ENCODE results near the gene RPL32.
"Not testable (repeated sequence)": the region's sequence is repeated elsewhere in the genome, so short reads cannot be mapped to it uniquely, and the experiment has no call there.

Gene RPL32

DNA sequence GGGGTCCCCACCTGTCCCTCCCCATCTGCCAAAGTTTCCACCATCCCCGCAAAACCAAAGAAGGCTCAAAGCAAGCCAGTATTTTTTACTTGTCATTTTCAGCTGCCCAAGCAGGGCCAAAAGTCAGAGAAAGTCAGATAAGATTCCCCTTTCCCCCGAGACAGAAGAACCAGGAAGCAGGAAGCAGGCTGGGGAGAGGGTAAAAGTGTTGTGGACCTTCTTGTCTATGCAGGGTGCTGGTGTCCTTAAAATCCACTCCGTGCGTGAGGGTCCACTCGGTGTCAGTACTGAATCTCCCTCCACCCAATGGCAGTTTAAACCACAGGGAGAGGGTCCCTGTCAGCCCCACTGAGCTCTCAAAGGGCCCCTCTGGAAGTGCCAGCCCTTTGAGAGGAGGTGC, 20.2 kb upstream of the RPL32 start:
- Histone ChIP-seq H3K36me3 (replicated peaks) (no peaks in the 10 kb centered on the region), H3K4me3 (ENCODE audit: low read depth, low read length) (no peak overlapping the region), H3K27ac (no peak overlapping the region), H3K27me3 (replicated peaks) (no peaks in the 10 kb centered on the region)
- no peak for DNase-seq
- in situ Hi-C loops (cut with HindIII; ENCODE audit: low pct_ligation_motif_present, low sequenced_read_pairs): no loop called here
- TF ChIP-seq, protein P1, sequence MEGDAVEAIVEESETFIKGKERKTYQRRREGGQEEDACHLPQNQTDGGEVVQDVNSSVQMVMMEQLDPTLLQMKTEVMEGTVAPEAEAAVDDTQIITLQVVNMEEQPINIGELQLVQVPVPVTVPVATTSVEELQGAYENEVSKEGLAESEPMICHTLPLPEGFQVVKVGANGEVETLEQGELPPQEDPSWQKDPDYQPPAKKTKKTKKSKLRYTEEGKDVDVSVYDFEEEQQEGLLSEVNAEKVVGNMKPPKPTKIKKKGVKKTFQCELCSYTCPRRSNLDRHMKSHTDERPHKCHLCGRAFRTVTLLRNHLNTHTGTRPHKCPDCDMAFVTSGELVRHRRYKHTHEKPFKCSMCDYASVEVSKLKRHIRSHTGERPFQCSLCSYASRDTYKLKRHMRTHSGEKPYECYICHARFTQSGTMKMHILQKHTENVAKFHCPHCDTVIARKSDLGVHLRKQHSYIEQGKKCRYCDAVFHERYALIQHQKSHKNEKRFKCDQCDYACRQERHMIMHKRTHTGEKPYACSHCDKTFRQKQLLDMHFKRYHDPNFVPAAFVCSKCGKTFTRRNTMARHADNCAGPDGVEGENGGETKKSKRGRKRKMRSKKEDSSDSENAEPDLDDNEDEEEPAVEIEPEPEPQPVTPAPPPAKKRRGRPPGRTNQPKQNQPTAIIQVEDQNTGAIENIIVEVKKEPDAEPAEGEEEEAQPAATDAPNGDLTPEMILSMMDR (IDR thresholded peaks at IDR 0.05; ENCODE audit: low read depth, low read length, missing control alignments): no peak

DNA sequence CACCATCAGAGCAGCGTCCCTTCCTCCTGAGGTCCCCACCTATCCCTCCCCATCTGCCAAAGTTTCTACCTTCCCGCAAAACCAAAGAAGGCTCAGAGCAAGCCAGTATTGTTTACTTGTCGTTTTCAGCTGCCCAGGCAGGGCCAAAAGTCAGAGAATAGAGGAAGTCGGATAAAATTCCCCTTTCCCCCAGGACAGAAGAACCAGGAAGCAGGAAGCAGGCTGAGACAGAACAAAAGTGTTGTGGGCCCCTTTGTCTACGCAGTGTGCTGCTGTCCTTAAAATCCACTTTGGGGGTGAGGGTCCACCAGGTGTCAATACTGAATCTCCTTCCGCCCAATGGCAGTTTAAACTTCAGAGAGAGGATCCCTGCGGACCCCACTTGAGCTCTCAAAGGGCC, 18.5 kb upstream of the RPL32 start:
- in situ Hi-C loops (cut with HindIII; ENCODE audit: low pct_ligation_motif_present, low sequenced_read_pairs): no loop called here

DNA sequence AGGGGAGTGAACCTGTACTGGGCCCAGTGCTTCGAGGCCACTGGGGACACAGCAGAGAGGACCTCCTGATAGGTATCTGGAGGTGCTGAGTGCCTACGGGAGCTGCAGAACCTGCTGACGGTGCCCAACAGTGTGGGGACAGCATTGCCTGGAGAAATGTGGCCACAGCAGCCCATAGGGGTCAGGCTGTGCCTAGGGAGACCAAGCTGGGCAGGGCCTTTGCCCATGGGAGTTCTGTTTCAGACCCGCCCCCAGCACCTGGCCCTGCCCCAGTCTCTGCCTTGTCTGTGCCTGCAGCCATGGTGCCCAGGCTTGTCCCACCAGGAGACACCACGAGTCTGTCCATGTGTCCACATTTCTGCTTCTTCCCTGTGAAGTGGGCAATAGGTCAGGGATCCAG, 15.3 kb upstream of the RPL32 start:
- H3K36me3 ChIP-seq (replicated peaks): no peaks in the 10 kb centered on the region
- TF ChIP-seq, protein P1 (IDR thresholded peaks at IDR 0.05; ENCODE audit: low read depth, low read length, missing control alignments): no peak
- DNase-seq: no peak
- peaks cover 3% of the 10 kb centered on the region for H3K27me3 ChIP-seq (replicated peaks)
- H3K27ac ChIP-seq: no peak overlapping the region
- in situ Hi-C loops (cut with HindIII; ENCODE audit: low pct_ligation_motif_present, low sequenced_read_pairs): no loop called here
- no peak overlapping the region for H3K4me3 ChIP-seq (ENCODE audit: low read depth, low read length)

More for the DNA sequence above, 18.5 kb upstream of the RPL32 start:
- H3K27ac ChIP-seq: no peak overlapping the region
- no peak overlapping the region for H3K4me3 ChIP-seq (ENCODE audit: low read depth, low read length)
- H3K27me3 ChIP-seq (replicated peaks): no peaks in the 10 kb centered on the region
- TF ChIP-seq, protein P1 (IDR thresholded peaks at IDR 0.05; ENCODE audit: low read depth, low read length, missing control alignments): no peak
- H3K36me3 ChIP-seq (replicated peaks): no peaks in the 10 kb centered on the region
- no peak for DNase-seq

DNA sequence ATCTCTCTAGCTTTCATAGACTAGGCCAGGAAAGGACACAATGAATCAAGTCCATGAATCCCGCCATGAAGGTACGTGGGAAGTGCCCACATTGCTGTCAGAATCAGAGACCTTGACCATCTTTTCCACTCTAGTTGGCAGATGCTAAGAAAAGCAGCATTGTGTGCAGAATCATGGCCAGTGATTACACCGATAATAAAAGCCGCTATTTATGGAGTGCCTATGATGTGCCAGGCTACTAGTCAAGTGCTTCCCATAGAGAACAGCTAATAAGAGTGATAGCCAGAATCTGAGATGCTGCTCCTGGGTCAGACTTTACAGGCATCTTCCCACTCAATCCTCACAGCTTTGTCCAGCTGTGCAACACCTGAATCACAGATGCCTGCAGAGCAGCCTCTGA, 13.2 kb upstream of the RPL32 start:
- no peak overlapping the region for H3K27ac ChIP-seq
- no peak overlapping the region for H3K4me3 ChIP-seq (ENCODE audit: low read depth, low read length)
- peaks cover 3% of the 10 kb centered on the region for H3K27me3 ChIP-seq (replicated peaks)
- TF ChIP-seq, protein P1 (IDR thresholded peaks at IDR 0.05; ENCODE audit: low read depth, low read length, missing control alignments): no peak
- no peak for DNase-seq
- in situ Hi-C loops (cut with HindIII; ENCODE audit: low pct_ligation_motif_present, low sequenced_read_pairs): no loop called here
- H3K36me3 ChIP-seq (replicated peaks): no peaks in the 10 kb centered on the region

DNA sequence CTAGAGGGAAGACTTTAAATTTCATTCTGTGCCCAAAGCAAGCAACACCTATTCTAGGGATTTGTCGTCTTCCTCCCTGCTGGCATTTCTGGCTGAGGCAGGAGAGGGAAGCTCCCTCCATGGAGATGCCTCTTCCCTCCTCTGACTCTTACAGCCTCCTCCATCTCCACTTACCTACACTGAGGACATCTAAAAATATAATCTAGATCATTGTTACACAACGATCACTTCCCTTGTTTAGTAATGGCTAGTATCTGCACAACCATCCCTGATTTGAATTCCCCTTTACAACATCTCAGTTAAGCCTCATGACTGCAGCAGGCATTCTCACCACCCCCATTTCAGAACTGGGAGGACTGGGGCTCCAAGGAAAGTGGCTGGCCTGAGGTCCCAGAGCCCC, 12.5 kb upstream of the RPL32 start:
- in situ Hi-C loops (cut with HindIII; ENCODE audit: low pct_ligation_motif_present, low sequenced_read_pairs); H3K4me3 ChIP-seq (ENCODE audit: low read depth, low read length); H3K36me3 ChIP-seq (replicated peaks): not testable (repeated sequence)

DNA sequence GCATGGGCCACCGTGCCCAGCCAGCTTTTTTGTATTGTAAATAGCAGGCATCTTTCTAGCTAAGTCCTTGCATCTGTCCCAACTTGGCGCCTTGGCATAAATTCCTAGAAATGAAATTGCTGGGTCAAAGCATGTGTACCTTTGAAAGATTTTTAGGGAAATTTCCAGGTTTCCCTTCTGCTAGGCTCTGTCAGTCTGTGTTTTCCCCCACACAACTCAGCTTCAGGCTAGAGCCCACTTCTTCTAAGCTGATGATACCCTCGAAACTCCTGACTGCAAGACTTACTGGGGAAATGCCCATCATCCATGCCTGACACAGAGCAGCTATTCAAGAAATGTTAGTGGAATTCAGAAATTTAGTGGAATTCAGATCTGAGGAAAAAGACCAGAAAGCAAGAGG, 10.8 kb upstream of the RPL32 start:
- peaks cover 3% of the 10 kb centered on the region for H3K27me3 ChIP-seq (replicated peaks)
- in situ Hi-C loops (cut with HindIII; ENCODE audit: low pct_ligation_motif_present, low sequenced_read_pairs): no loop called here
- no peak overlapping the region for H3K27ac ChIP-seq
- H3K36me3 ChIP-seq (replicated peaks): no peaks in the 10 kb centered on the region
- H3K4me3 ChIP-seq (ENCODE audit: low read depth, low read length): no peak overlapping the region
- TF ChIP-seq, protein P1 (IDR thresholded peaks at IDR 0.05; ENCODE audit: low read depth, low read length, missing control alignments): no peak
- DNase-seq: no peak

More for the DNA sequence above, 12.5 kb upstream of the RPL32 start:
- not testable (repeated sequence) for H3K27me3 ChIP-seq (replicated peaks); DNase-seq; H3K27ac ChIP-seq
